ENCODE results near the gene NCAM2. TPM values are rescaled to one million over a fixed set of nuclear protein-coding genes. Genes with fewer than 3 reads are reported as not detected.

NCAM2 gene
- total and polyA plus RNA-seq, 2 experiments from 2014 or later, result 0.36 to 0.83 TPM

DNA sequence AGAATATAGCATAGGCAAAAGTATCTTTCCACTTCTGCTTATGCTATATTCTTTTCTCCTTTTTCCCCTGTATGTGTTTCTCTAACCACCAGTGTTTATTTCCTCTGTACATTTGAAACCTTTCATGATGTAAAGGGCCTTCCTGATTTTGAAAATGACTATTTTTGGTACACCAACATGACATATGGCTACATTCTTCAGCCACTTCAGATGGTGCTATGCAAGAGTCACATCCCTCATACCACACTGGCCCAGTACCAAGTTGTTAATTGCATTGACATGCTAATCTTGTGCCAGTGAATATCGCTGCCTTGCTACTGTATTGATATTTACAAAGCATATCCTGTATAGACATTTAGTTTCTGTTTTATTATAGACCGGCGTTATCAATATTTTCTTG is 408.7 kb downstream of the NCAM2 start:
- no peak for TF ChIP-seq ETS1 (IDR thresholded peaks at IDR 0.05)
- no peak for TF ChIP-seq CREB1 (CRISPR knock-in tag; IDR thresholded peaks at IDR 0.05; ENCODE audit: low read depth)
- no peak for TF ChIP-seq ZNF114 (CRISPR knock-in tag; IDR thresholded peaks at IDR 0.05)
- TF ChIP-seq REST (IDR thresholded peaks at IDR 0.05; ENCODE audit: unreplicated experiment), result no peak
- TF ChIP-seq JUNB (IDR thresholded peaks at IDR 0.05; ENCODE audit: unreplicated experiment), result no peak
- no peak for TF ChIP-seq STAT1 (IDR thresholded peaks at IDR 0.05; ENCODE audit: unreplicated experiment)
- TF ChIP-seq EZH2 (IDR thresholded peaks at IDR 0.05; ENCODE audit: low read depth, unreplicated experiment), result no peak
- no peak for TF ChIP-seq ZNF331 (CRISPR knock-in tag; IDR thresholded peaks at IDR 0.05; ENCODE audit: low read depth)
- TF ChIP-seq EZH2phosphoT487 (IDR thresholded peaks at IDR 0.05; ENCODE audit: unreplicated experiment), result no peak
- no peak for TF ChIP-seq ZNF462 (CRISPR knock-in tag; IDR thresholded peaks at IDR 0.05)
- H3K27me3 Mint-ChIP-seq (ENCODE audit: insufficient read depth, low read depth, poor library complexity), result no peaks in the 10 kb centered on the region
- DNase-seq (ENCODE audit: low spot score) (no peak), ATAC-seq (no peak)
- H3K36me3 Mint-ChIP-seq (ENCODE audit: low read depth), result peaks cover 9% of the 10 kb centered on the region; the same call in 2 of the 3 replicates
- no peak overlapping the region for H3K4me2 ChIP-seq
- no peaks in the 10 kb centered on the region for H4K20me1 ChIP-seq (replicated peaks; ENCODE audit: insufficient read depth)
- no peaks in the 10 kb centered on the region; the same call in 1 of the 2 replicates for H3K36me3 ChIP-seq (ENCODE audit: insufficient read depth)
- no peaks in the 10 kb centered on the region; the same call in 1 of the 2 replicates for H3K9me2 ChIP-seq (ENCODE audit: insufficient read depth)
- no peak overlapping the region for H3K27ac Mint-ChIP-seq
- peaks cover 14% of the 10 kb centered on the region for H3K9me3 Mint-ChIP-seq
- no peak overlapping the region for H3K4me3 Mint-ChIP-seq
- no peaks in the 10 kb centered on the region; the same call in 2 of the 3 replicates for H3K4me1 Mint-ChIP-seq
- no peak overlapping the region for H2AFZ ChIP-seq
- no peaks in the 10 kb centered on the region for H3K4me1 ChIP-seq (ENCODE audit: insufficient read depth)
- no peaks in the 10 kb centered on the region for H3K79me2 ChIP-seq (replicated peaks; ENCODE audit: insufficient read depth)
- no peaks in the 10 kb centered on the region for H3K27me3 ChIP-seq (ENCODE audit: insufficient read depth)
- H3K4me3 ChIP-seq, result no peak overlapping the region
- no peak overlapping the region for H3K27ac ChIP-seq (ENCODE audit: low read depth)
- no peaks in the 10 kb centered on the region for H3F3A ChIP-seq (replicated peaks; ENCODE audit: low read depth)

Measured in GM23338 (cell line).